Femur (tissue), 1 donor: Measurements from ENCODE around the gene EIF3A.
"Not testable (repeated sequence)": the region's sequence is repeated elsewhere in the genome, so short reads cannot be mapped to it uniquely, and the experiment has no call there.

Experiments used
- DNase-seq: peaks from one replicate; pipeline ENCODE4 v3.0.0-alpha.2; 2017

The EIF3A gene

GRCh38 chr10:119098576-119098975 is 18.0 kb upstream of the EIF3A start:
- no peak for DNase-seq

GRCh38 chr10:119096641-119097415 is 16.2 kb upstream of the EIF3A start:
- not testable (repeated sequence) for DNase-seq

- no peak for DNase-seq
Measured at GRCh38 chr10:119095640-119096039, 15.0 kb upstream of the EIF3A start.

- no peak for DNase-seq
Measured at GRCh38 chr10:119090968-119091367, 10.4 kb upstream of the EIF3A start.

GRCh38 chr10:119090026-119090795 is 9.6 kb upstream of the EIF3A start:
- DNase-seq = no peak

GRCh38 chr10:119087271-119087882 is 6.8 kb upstream of the EIF3A start:
- DNase-seq = no peak

GRCh38 chr10:119084896-119085295 is 4.3 kb upstream of the EIF3A start:
- DNase-seq = no peak

- DNase-seq = peak; percentile 80
Measured at GRCh38 chr10:119079599-119080520, 757 bp downstream of the EIF3A start.

GRCh38 chr10:119078422-119079179 is 2.0 kb downstream of the EIF3A start:
- no peak for DNase-seq

- no peak for DNase-seq
Measured at GRCh38 chr10:119073584-119073983, 7.0 kb downstream of the EIF3A start.

- no peak for DNase-seq
Measured at GRCh38 chr10:119070395-119071165, 10.0 kb downstream of the EIF3A start.

GRCh38 chr10:119061926-119062325 is 18.7 kb downstream of the EIF3A start:
- no peak for DNase-seq

- no peak for DNase-seq
Measured at GRCh38 chr10:119061352-119061751, 19.3 kb downstream of the EIF3A start.

- DNase-seq = no peak
Measured at GRCh38 chr10:119060107-119060506, 20.5 kb downstream of the EIF3A start.

GRCh38 chr10:119059557-119059956 is 21.1 kb downstream of the EIF3A start:
- no peak for DNase-seq

GRCh38 chr10:119058010-119058409 is 22.6 kb downstream of the EIF3A start:
- DNase-seq = no peak

GRCh38 chr10:119055472-119055871 is 25.1 kb downstream of the EIF3A start:
- no peak for DNase-seq

GRCh38 chr10:119051775-119052174 is 28.8 kb downstream of the EIF3A start:
- DNase-seq = no peak

- no peak for DNase-seq
Measured at GRCh38 chr10:119049777-119050176, 30.8 kb downstream of the EIF3A start.

- DNase-seq = no peak
Measured at GRCh38 chr10:119049361-119049760, 31.3 kb downstream of the EIF3A start.

- no peak for DNase-seq
Measured at GRCh38 chr10:119045561-119045960, 35.1 kb downstream of the EIF3A start.
